ENCODE results near the gene ASB4.
A peak's percentile ranks its signal among the peaks of the same experiment; 100 is the strongest.

GRCh38 chr7:95527033-95527775 is 41.5 kb downstream of the ASB4 start:
- TF ChIP-seq CTCF (IDR thresholded peaks at IDR 0.05) (peak; percentile 82 to 96 (median 90)), POLR2A (IDR thresholded peaks at IDR 0.05) (no peak)

All from heart left ventricle (tissue), 13 donors.